Hypothalamus (tissue), 51 donors: ENCODE measurements around the gene PLXNC1.

Source experiments
- DNase-seq, 51 donors: peaks; one replicate each; lab custom pipeline; 2025; lab: John Stamatoyannopoulos, UW

Gene PLXNC1

GRCh38 chr12:94260717-94261116, 112.3 kb downstream of the PLXNC1 start:
- DNase-seq, result no peak

- DNase-seq, result no peak
Observed at GRCh38 chr12:94261119-94261518, 112.7 kb downstream of the PLXNC1 start.

- no peak for DNase-seq
Observed at GRCh38 chr12:94261786-94262185, 113.4 kb downstream of the PLXNC1 start.

GRCh38 chr12:94262228-94263010, 114.0 kb downstream of the PLXNC1 start:
- peak in 48 of 51 donors; percentile 16 to 83 (median 66) for DNase-seq

GRCh38 chr12:94263011-94263811, 114.8 kb downstream of the PLXNC1 start:
- DNase-seq, result no peak

- no peak for DNase-seq
Observed at GRCh38 chr12:94263905-94264561, 115.7 kb downstream of the PLXNC1 start.

- DNase-seq, result no peak
Observed at GRCh38 chr12:94264736-94265485, 116.5 kb downstream of the PLXNC1 start.

GRCh38 chr12:94265539-94265938, 117.2 kb downstream of the PLXNC1 start:
- DNase-seq, result no peak

- DNase-seq, result no peak
Observed at GRCh38 chr12:94265966-94266745, 117.8 kb downstream of the PLXNC1 start.

- DNase-seq, result no peak
Observed at GRCh38 chr12:94266796-94267536, 118.6 kb downstream of the PLXNC1 start.

- DNase-seq, result no peak
Observed at GRCh38 chr12:94267537-94267872, 119.1 kb downstream of the PLXNC1 start.

GRCh38 chr12:94267921-94268471, 119.6 kb downstream of the PLXNC1 start:
- peak in 1 of 51 donors; percentile 18 for DNase-seq

- no peak for DNase-seq
Observed at GRCh38 chr12:94269316-94269999, 121.1 kb downstream of the PLXNC1 start.

- no peak for DNase-seq
Observed at GRCh38 chr12:94271351-94271750, 123.0 kb downstream of the PLXNC1 start.

GRCh38 chr12:94272280-94272679, 123.9 kb downstream of the PLXNC1 start:
- no peak for DNase-seq

- no peak for DNase-seq
Observed at GRCh38 chr12:94273272-94273671, 124.9 kb downstream of the PLXNC1 start.

GRCh38 chr12:94276725-94277124, 128.3 kb downstream of the PLXNC1 start:
- no peak for DNase-seq

- peak in 13 of 51 donors; percentile 11 to 53 (median 21) for DNase-seq
Observed at GRCh38 chr12:94277426-94278000, 129.1 kb downstream of the PLXNC1 start.
